Measurements from ENCODE around the gene NCMAP.

- TF ChIP-seq, protein P1, sequence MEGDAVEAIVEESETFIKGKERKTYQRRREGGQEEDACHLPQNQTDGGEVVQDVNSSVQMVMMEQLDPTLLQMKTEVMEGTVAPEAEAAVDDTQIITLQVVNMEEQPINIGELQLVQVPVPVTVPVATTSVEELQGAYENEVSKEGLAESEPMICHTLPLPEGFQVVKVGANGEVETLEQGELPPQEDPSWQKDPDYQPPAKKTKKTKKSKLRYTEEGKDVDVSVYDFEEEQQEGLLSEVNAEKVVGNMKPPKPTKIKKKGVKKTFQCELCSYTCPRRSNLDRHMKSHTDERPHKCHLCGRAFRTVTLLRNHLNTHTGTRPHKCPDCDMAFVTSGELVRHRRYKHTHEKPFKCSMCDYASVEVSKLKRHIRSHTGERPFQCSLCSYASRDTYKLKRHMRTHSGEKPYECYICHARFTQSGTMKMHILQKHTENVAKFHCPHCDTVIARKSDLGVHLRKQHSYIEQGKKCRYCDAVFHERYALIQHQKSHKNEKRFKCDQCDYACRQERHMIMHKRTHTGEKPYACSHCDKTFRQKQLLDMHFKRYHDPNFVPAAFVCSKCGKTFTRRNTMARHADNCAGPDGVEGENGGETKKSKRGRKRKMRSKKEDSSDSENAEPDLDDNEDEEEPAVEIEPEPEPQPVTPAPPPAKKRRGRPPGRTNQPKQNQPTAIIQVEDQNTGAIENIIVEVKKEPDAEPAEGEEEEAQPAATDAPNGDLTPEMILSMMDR (IDR thresholded peaks at IDR 0.05), result peak; percentile 84
- TF ChIP-seq POLR2AphosphoS5 (IDR thresholded peaks at IDR 0.05; ENCODE audit: low read depth, low read length), result no peak
Measured at GRCh38 chr1:24586970-24587820, 31.3 kb downstream of the NCMAP start.

All from Panc1 (cell line).